H1 (cell line): ENCODE results near the gene SH3YL1. TPM values are rescaled to one million over a fixed set of nuclear protein-coding genes. Genes with fewer than 3 reads are reported as not detected.

Experiments
- RNF2 ChIP-seq: fragments of 200-900, 300-1000 bp; sonication (generic); IDR thresholded peaks from 2 replicates; pipeline ENCODE4 v1.7.1; 2016; ENCODE audit warnings: borderline replicate concordance, low read depth, mild to moderate bottlenecking, antibody characterized with exemption, low read length; ENCODE audit not compliant: poor library complexity, severe bottlenecking; ENCODE audit errors: missing control alignments
- SRF ChIP-seq: IDR thresholded peaks from 2 replicates; pipeline ENCODE4 v1.6.1; 2011; ENCODE audit warnings: mild to moderate bottlenecking, low read depth, low read length, moderate library complexity
- TCF12 ChIP-seq: IDR thresholded peaks from 2 replicates; pipeline ENCODE4 v1.6.1; 2011; ENCODE audit warnings: low read depth, mild to moderate bottlenecking, low read length
- polyA plus RNA-seq, 7 experiments: library from polyadenylated mRNA; depleted of rRNA in 3 of 7; stranded (reverse) in 5 of 7; unstranded in 2 of 7; fragments of >200 nt in 5 of 7; fragments of 200-250 nt in 2 of 7; gene quantifications; 1 replicate in 5 of 7; 2 replicates in 1 of 7; 4 replicates in 1 of 7; pipeline versions ENCODE4 v1.2.1 to v1.2.3, GENCODE V29; 2011 to 2013; ENCODE audit warnings: missing spikeins in 2 of 7, mixed read lengths in 2 of 7
- total RNA-seq: library from RNA; stranded (reverse); fragmentation: NEBNext Ultra II Directional; extraction: Animal tissue kit (Norgen Biotek cat#: 25700); gene quantifications from 2 replicates; pipeline ENCODE4 v1.2.1, GENCODE V29; 2021

The SH3YL1 gene
- total and polyA plus RNA-seq, 2 of the 8 experiments (the other 6 are each of a cell fraction or from before 2014, with no cell fraction given) = 13.6 to 37.2 TPM

- TF ChIP-seq RNF2 (no peak), SRF (no peak), TCF12 (no peak)
Observed at GRCh38 chr2:203401-203800, 60.4 kb downstream of the SH3YL1 start (continued).
